IMR-90 (cell line): Measurements from ENCODE around the gene GLIS1. TPM values are rescaled to one million over a fixed set of nuclear protein-coding genes. Genes with fewer than 3 reads are reported as not detected.

Experiments
- ATAC-seq: fragments of 200-7000 bp; cut with Tn5 transposase; 2 replicates; pipeline ENCODE4 v1.9.1; 2020; ENCODE audit warnings: low read depth, mild to moderate bottlenecking, moderate library complexity
- BruUV-seq: library from RNA; stranded (reverse); fragments of 400-500 nt; replicated peaks from 2 replicates; lab custom pipeline; 2021; lab: Mats Ljungman, UMichigan
- CTCF ChIA-PET: fragments of 300-600 bp; formaldehyde crosslinking; extraction: SDS; loops from one replicate; lab custom pipeline; 2021; ENCODE audit warnings: antibody characterized with exemption; lab: Yijun Ruan, JAX
- POLR2A ChIA-PET: fragments of 300-600 bp; sonication (Branson Sonifier 250); formaldehyde crosslinking; loops from one replicate; lab custom pipeline; 2022; ENCODE audit warnings: antibody characterized with exemption; ENCODE audit not compliant: unreplicated experiment; lab: Charles Lee
- DNase-seq: peaks from one replicate; pipeline ENCODE4 v3.0.0; 2013
- H2AFZ ChIP-seq: replicated peaks from 2 replicates; pipeline ENCODE3; 2013; ENCODE audit warnings: low read length, mild to moderate bottlenecking; ENCODE audit not compliant: poor library complexity
- H2AK5ac ChIP-seq: 2 replicates; pipeline ENCODE4 v1.6.1; 2013; ENCODE audit warnings: low read depth, low read length, inconsistent platforms
- H2AK9ac ChIP-seq: replicated peaks from 2 replicates; pipeline ENCODE3; 2013; ENCODE audit warnings: mild to moderate bottlenecking, low read depth, low read length, moderate library complexity; ENCODE audit not compliant: poor library complexity
- H2BK120ac ChIP-seq: 2 replicates; pipeline ENCODE4 v1.6.1; 2013; ENCODE audit warnings: low read depth, low read length, inconsistent platforms
- H2BK15ac ChIP-seq: 3 replicates; pipeline ENCODE4 v1.6.1; 2013; ENCODE audit warnings: low read depth, low read length, inconsistent platforms
- H2BK20ac ChIP-seq: 2 replicates; pipeline ENCODE4 v1.6.1; 2013; ENCODE audit warnings: low read depth, mild to moderate bottlenecking, inconsistent platforms, low read length, moderate library complexity
- H2BK5ac ChIP-seq: 2 replicates; pipeline ENCODE4 v1.6.1; 2013; ENCODE audit warnings: mild to moderate bottlenecking, low read depth, low read length, inconsistent platforms; ENCODE audit not compliant: poor library complexity, severe bottlenecking
- H3K14ac ChIP-seq: replicated peaks from 2 replicates; pipeline ENCODE4 v1.6.1; 2013; ENCODE audit warnings: low read depth, low read length, inconsistent platforms
- H3K18ac ChIP-seq: 2 replicates; pipeline ENCODE4 v1.6.1; 2013; ENCODE audit warnings: low read depth, low read length, control low read depth
- H3K23ac ChIP-seq: 2 replicates; pipeline ENCODE4 v1.6.1; 2013; ENCODE audit warnings: low read depth, low read length, inconsistent platforms
- H3K27ac ChIP-seq: 2 replicates; pipeline ENCODE4 v1.5.1; 2013; ENCODE audit warnings: mild to moderate bottlenecking, control low read depth, low read length; ENCODE audit not compliant: insufficient read depth
- H3K27me3 ChIP-seq: 2 replicates; pipeline ENCODE4 v1.6.1; 2013; ENCODE audit warnings: low read length; ENCODE audit not compliant: control insufficient read depth, insufficient read depth
- H3K36me3 ChIP-seq: 2 replicates; pipeline ENCODE4 v1.6.1; 2013; ENCODE audit warnings: low read length, mixed read lengths; ENCODE audit not compliant: control insufficient read depth, insufficient read depth
- H3K4ac ChIP-seq: 2 replicates; pipeline ENCODE4 v1.6.1; 2013; ENCODE audit warnings: low read depth, low read length, inconsistent platforms
- H3K4me1 ChIP-seq: 2 replicates; pipeline ENCODE4 v1.6.1; 2013; ENCODE audit warnings: low read length, mixed read lengths; ENCODE audit not compliant: control insufficient read depth, insufficient read depth
- H3K4me2 ChIP-seq: 2 replicates; pipeline ENCODE4 v1.6.1; 2013; ENCODE audit warnings: low read depth, mild to moderate bottlenecking, control low read depth, low read length, moderate library complexity
- H3K4me3 ChIP-seq: 2 replicates; pipeline ENCODE4 v1.5.1; 2013; ENCODE audit warnings: low read depth, mild to moderate bottlenecking, control low read depth, low read length, moderate library complexity; ENCODE audit not compliant: insufficient read depth
- H3K56ac ChIP-seq: 2 replicates; pipeline ENCODE4 v1.6.1; 2013; ENCODE audit warnings: low read length, inconsistent platforms; ENCODE audit not compliant: insufficient read depth; ENCODE audit errors: extremely low read depth
- H3K79me1 ChIP-seq, 2 experiments: 2 replicates each; pipeline ENCODE4 v1.6.1; 2013; ENCODE audit warnings: low read length in 2 of 2, inconsistent platforms in 1 of 2, low read depth in 1 of 2
- H3K9ac ChIP-seq: 2 replicates; pipeline ENCODE4 v1.6.1; 2013; ENCODE audit warnings: low read depth, low read length, control low read depth
- H3K9me1 ChIP-seq: 2 replicates; pipeline ENCODE4 v1.6.1; 2013; ENCODE audit warnings: low read length, inconsistent platforms; ENCODE audit not compliant: insufficient read depth
- H3K9me3 ChIP-seq: 2 replicates; pipeline ENCODE4 v1.6.1; 2013; ENCODE audit warnings: low read length; ENCODE audit not compliant: control insufficient read depth, insufficient read depth
- H4K20me1 ChIP-seq: 2 replicates; pipeline ENCODE4 v1.6.1; 2013; ENCODE audit warnings: low read length, inconsistent platforms; ENCODE audit not compliant: insufficient read depth
- H4K5ac ChIP-seq: 2 replicates; pipeline ENCODE4 v1.6.1; 2013; ENCODE audit warnings: mild to moderate bottlenecking, low read depth, low read length, control low read depth
- H4K8ac ChIP-seq, 2 experiments: 2 replicates each; pipeline ENCODE4 v1.6.1; 2013; ENCODE audit warnings: low read depth in 2 of 2, low read length in 2 of 2, control low read depth in 1 of 2, inconsistent platforms in 1 of 2
- H4K91ac ChIP-seq: 2 replicates; pipeline ENCODE4 v1.6.1; 2013; ENCODE audit warnings: low read depth, low read length, inconsistent platforms; ENCODE audit not compliant: insufficient read depth
- BHLHE40 ChIP-seq: fragments of 150-350 bp; IDR thresholded peaks from 2 replicates; pipeline ENCODE4 v1.6.1; 2016; ENCODE audit warnings: mild to moderate bottlenecking, low read depth, low read length
- CEBPB ChIP-seq: IDR thresholded peaks from 2 replicates; pipeline ENCODE4 v1.6.1; 2012; ENCODE audit warnings: low read depth, low read length, improper control_type of control experiment
- CHD1 ChIP-seq: IDR thresholded peaks from 2 replicates; pipeline ENCODE4 v1.6.1; 2012; ENCODE audit warnings: low read depth, low read length, improper control_type of control experiment
- MXI1 ChIP-seq: IDR thresholded peaks from 2 replicates; pipeline ENCODE4 v1.6.1; 2012; ENCODE audit warnings: low read depth, mild to moderate bottlenecking, low read length, moderate library complexity, borderline replicate concordance
- NFE2L2 ChIP-seq: fragments of 150-350 bp; IDR thresholded peaks from 2 replicates; pipeline ENCODE4 v1.6.1; 2016; ENCODE audit warnings: low read depth, mild to moderate bottlenecking, low read length
- RFX5 ChIP-seq: IDR thresholded peaks from 2 replicates; pipeline ENCODE4 v1.8.0; 2012; ENCODE audit warnings: low read depth, mild to moderate bottlenecking, low read length, moderate library complexity
- SMC3 ChIP-seq: fragments of 150-350 bp; IDR thresholded peaks from 2 replicates; pipeline ENCODE4 v1.6.1; 2016; ENCODE audit warnings: low read depth, mild to moderate bottlenecking, antibody characterized with exemption, low read length, moderate library complexity
- WGBS, 2 experiments: methylation state at CpG; one replicate each; pipeline versions ENCODE4 v1.1.5 to v1.1.7; 2013; ENCODE audit warnings: missing lambda C conversion rate in 2 of 2; ENCODE audit not compliant: insufficient read length in 1 of 2; ENCODE audit errors: extremely low coverage in 2 of 2; 5-methylcytosine and 5-hydroxymethylcytosine counted together
- dilution Hi-C: fragments of 300-500 bp; cut with HindIII; formaldehyde crosslinking; loops from one replicate; pipeline ENCODE4 v1.14.3; 2018; ENCODE audit warnings: low sequenced_read_pairs; ENCODE audit not compliant: unreplicated experiment
- in situ Hi-C: fragments of 300-500 bp; cut with MboI; formaldehyde crosslinking; loops from 3 replicates; pipeline ENCODE4 v1.14.3; 2019; ENCODE audit warnings: low sequenced_read_pairs, inconsistent platforms, mixed read lengths
- intact Hi-C: fragments of 100-400 bp; cut with micrococcal nuclease; formaldehyde crosslinking; loops from 2 replicates; pipeline ENCODE4 v1.10.0; 2022
- polyA plus RNA-seq, 3 experiments: library from polyadenylated mRNA; depleted of rRNA; stranded (reverse); fragments of >200 nt; gene quantifications; 2 replicates each; pipeline ENCODE4 v1.2.3, GENCODE V29; 2012; ENCODE audit warnings: low replicate concordance in 1 of 3
- total RNA-seq: library from RNA; depleted of rRNA; stranded (reverse); fragments of >200 nt; gene quantifications from 2 replicates; pipeline ENCODE4 v1.2.3, GENCODE V29; 2012

GLIS1 gene
- total and polyA plus RNA-seq, 2 of the 4 experiments (the other 2 are of a cell fraction): 0.18 to 2.3 TPM

- ATAC-seq (no peak), DNase-seq (no peak)
- Histone ChIP-seq H4K91ac (no peak overlapping the region), H4K5ac (no peak overlapping the region), H3K27me3 (no peaks in the 10 kb centered on the region), H2AK5ac (no peak overlapping the region), H3K4me3 (no peak overlapping the region), H3K23ac (no peak overlapping the region), H2BK20ac (no peak overlapping the region), H3K18ac (no peak overlapping the region), H3K79me1 (peaks cover 4 to 5% of the 10 kb centered on the region in 2 experiments; a peak in 2 of 4 replicates), H3K14ac (no peak overlapping the region), H2BK5ac (no peak overlapping the region), H3K4me2 (no peak overlapping the region), H3K9ac (no peak overlapping the region), H3K4ac (no peak overlapping the region), H3K56ac (no peak overlapping the region), H2AFZ (no peak overlapping the region), H3K9me1 (peaks cover 4% of the 10 kb centered on the region; the same call in 1 of the 2 replicates), H3K4me1 (peaks cover 2% of the 10 kb centered on the region), H2BK120ac (no peak overlapping the region), H3K36me3 (peaks cover 2% of the 10 kb centered on the region; the same call in 1 of the 2 replicates), H2AK9ac (no peak overlapping the region), H3K27ac (no peak overlapping the region), H4K20me1 (peaks cover 4% of the 10 kb centered on the region; the same call in 1 of the 2 replicates), H4K8ac (no peak overlapping the region), H2BK15ac (no peak overlapping the region), H3K9me3 (no peaks in the 10 kb centered on the region)
- dilution Hi-C loops: no loop called here
- no TSS peak for BruUV-seq
- CTCF ChIA-PET: no interaction called here
- intact Hi-C loops: no loop called here
- POLR2A ChIA-PET: no interaction called here
- WGBS, 2 experiments: 93% methylated on average over 2 of the region's 5 CpGs; no CpG with 5 or more reads in 1 of the 2 experiments
- in situ Hi-C loops: no loop called here
- no peak for TF ChIP-seq SMC3
- TF ChIP-seq CEBPB: no peak
- TF ChIP-seq BHLHE40: no peak
- TF ChIP-seq RFX5: no peak
- no peak for TF ChIP-seq MXI1
- TF ChIP-seq CHD1: no peak
- TF ChIP-seq NFE2L2: no peak
Measured at GRCh38 chr1:53672243-53672642, 66.7 kb downstream of the GLIS1 start.
